GM19025 (cell line): ENCODE measurements around the gene C9orf57.
"Not testable (repeated sequence)": the region's sequence is repeated elsewhere in the genome, so short reads cannot be mapped to it uniquely, and the experiment has no call there.

ENCODE experiments used
- ATAC-seq: cut with Tn5 transposase; IDR thresholded peaks from one replicate; pipeline ENCODE4 v1.9.1; 2021; ENCODE audit warnings: mild to moderate bottlenecking, low read depth, moderate library complexity; ENCODE audit not compliant: unreplicated experiment

C9orf57 gene

DNA sequence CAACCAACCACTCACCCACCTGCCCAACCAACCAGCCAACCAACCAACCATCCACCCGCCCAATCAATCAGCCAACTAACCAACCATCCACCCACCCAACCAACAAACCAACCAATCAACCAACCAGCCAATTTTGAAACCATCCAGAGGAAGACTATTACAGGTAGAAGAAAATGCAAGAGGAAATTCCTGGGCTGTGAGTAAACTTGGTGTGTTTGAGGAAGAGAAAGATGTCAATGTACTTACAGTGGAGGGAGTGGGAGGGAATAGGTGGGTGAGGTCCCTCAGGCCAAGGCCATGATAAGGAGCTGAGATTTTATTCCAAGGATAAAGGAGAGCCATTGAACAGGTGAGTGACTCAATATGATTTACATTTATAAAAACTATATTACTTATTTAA is 30.4 kb downstream of the C9orf57 start:
- ATAC-seq, result no peak

DNA sequence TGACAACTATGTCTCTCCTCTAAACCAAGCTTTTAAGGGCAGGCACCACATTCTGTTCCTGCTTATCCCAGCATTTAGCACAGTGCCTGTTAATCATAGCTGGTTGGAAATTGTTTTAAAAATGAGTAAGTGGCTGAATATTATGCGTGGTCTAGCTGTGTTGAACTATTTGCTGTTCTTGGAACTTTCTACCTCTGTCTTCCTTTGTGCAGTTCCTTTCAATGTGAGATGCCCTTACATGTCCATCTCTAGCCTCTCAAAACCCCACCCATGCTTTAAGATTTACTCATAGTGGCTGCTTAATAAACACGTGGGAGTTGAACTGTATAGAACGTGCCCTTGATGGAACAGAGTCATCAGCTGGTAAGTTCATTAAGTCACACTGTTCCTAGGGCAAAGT is 34.5 kb downstream of the C9orf57 start:
- ATAC-seq, result no peak

DNA sequence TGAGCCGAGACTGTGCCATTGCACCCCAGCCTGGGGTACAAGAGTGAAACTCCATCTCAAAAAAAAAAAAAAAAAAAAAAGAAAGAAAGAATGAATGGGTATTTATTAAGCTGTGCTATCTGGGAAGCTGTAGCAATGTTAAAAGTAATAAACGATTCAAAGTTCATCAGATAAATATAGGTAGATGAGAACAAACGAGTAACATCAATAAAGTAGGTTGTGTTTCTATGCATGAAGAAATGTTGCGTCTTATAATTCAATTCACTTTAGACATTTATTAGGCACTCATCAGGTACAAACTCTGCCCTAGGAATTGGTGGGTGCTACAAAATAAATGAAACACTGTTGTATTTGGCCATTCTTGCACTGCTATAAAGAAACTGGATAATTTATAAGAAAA is 36.8 kb downstream of the C9orf57 start:
- ATAC-seq, result no peak

DNA sequence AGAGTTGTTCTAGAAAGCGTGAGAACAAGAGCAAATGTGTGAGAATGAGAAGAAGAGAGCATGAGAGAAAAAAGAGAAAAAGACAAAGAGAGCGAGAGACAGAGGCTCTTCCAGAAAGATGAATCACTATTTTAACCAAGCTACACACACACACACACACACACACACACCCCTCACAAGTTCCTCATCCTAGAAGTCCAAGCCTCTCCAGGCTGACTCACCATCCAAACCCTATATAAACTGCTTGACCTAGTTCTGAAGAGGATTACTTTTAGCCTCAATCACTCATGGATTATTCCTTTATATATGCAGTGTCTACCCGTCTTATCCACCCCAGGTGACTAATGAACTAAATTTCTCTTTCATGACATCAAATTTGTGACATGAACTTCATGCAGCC is 37.6 kb downstream of the C9orf57 start:
- ATAC-seq, result no peak

DNA sequence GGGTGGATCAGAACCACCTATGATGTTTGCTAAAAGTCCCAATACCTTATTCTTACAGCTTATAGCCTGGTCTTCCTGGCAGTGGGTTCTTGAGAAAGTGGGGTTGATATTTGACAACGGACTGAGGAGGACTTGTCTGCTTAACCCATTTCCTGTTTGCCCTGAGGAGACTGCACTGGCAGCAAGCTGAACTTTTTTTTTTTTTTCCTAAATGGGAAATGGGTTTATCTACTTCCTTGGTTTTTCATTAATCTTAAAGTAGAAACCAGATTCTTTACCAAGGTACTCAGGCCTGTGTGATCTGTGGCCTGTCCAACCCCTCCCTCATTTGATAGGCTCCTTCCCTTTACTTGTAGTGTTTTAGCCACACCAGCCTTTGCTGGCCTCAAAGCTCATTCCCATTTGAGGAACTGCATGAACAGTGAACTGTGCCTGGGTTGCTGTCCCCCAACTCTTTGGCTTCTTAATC is 47.1 kb downstream of the C9orf57 start:
- no peak for ATAC-seq

DNA sequence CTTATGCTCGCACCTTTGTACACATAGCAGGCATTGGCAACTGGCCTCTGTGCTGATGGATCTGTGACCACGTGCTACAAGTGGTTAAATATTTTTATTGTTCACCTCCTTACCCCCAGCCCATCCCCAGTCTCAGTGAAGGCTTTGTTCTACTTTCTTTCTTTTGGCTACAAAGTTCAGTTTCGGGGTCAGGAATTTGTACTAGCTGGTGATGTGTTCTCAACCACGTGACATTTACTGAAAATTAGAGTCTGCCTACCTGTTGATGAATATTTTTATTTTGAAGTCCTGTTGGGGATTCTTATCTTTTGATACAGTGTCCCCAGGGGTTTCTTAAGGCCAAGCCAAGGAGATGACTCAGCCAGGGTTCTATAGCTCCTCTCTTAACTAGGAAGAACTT is 47.8 kb downstream of the C9orf57 start:
- ATAC-seq, result no peak

DNA sequence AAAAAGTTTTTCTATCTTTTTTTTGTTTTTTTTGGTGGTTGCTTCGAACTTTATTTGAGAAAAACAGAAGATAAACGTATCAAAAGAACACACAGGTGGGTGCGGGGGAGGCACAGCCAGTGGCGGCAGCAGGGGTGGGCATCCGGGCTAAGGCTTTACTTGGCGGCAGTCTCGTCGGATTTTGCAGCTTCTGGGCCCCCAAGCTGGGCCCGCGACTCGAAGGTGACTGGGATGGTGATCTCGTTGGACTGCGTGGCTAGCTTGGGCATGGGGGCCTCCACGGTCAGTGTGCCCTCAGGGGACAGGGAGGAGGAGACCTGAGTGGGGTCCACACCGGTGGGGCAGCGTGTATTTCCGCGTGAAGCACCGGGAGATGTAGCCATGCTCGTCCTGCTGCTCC is 52.7 kb downstream of the C9orf57 start:
- ATAC-seq, result not testable (repeated sequence)

DNA sequence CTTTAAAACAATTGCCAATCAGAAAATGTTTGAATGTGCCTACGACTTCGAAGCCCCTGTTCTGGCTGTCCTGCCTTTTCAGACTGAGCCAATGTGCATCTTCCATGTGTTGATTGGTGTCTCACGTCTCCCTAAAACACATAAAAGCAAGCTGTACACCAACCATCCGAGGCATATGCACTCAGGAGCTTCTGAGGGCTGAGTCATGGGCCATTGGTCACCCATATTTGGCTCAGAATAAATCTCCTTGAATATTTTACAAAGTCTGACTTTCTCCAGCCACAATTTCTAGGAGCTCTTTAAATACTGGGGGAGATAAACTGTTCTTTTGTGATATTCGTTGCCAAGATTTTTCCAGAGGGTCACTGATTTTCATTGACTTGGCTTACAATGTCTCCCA is 53.9 kb downstream of the C9orf57 start:
- no peak for ATAC-seq

DNA sequence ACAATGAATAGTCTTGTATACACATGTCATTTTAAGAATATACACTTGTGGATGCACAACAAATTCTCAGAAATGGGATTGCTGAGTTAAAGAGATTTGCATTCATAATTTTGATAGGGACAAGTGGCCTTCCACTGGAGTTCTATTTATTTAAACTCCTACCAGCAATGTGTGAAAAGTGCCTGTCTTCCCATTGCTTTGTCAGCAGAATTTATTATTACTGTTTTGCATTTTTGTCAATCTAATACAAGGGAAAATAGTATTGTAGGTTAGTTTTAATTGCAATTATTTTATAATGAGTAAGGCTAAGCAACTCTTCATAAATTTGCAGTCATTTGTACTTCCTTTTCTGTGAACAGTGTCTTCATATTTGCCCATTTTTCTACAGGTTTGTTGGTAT is 55.0 kb downstream of the C9orf57 start:
- ATAC-seq, result no peak
